Frontal cortex (tissue), 4 donors: Measurements from ENCODE around the gene FCAMR. TPM values are rescaled to one million over a fixed set of nuclear protein-coding genes. Genes with fewer than 3 reads are reported as not detected.

Experiments used
- DNase-seq, 2 donors: peaks; one replicate each; pipeline ENCODE4 v3.0.0; 2012; ENCODE audit warnings: low spot score in 2 of 2
- FAIRE-seq: peaks from 2 replicates; lab custom pipeline; 2012; peaks lifted over from hg19 to GRCh38; lab: Jason Lieb, UNC
- total RNA-seq: library from RNA; depleted of rRNA; stranded (reverse); fragments of >200 nt; gene quantifications from one replicate; pipeline ENCODE4 v1.2.3, GENCODE V29; 2014
- donor health status: control.
- donor health status: control.
- donor health status: control.

FCAMR gene
- total RNA-seq, 1 donor from 2014 or later, result not detected

- no peak for FAIRE-seq
- DNase-seq, result no peak
Measured at GRCh38 chr1:206915030-206915735, 55.1 kb downstream of the FCAMR start.

GRCh38 chr1:206913766-206914537 is 56.3 kb downstream of the FCAMR start:
- DNase-seq (no peak), FAIRE-seq (no peak)

DNA sequence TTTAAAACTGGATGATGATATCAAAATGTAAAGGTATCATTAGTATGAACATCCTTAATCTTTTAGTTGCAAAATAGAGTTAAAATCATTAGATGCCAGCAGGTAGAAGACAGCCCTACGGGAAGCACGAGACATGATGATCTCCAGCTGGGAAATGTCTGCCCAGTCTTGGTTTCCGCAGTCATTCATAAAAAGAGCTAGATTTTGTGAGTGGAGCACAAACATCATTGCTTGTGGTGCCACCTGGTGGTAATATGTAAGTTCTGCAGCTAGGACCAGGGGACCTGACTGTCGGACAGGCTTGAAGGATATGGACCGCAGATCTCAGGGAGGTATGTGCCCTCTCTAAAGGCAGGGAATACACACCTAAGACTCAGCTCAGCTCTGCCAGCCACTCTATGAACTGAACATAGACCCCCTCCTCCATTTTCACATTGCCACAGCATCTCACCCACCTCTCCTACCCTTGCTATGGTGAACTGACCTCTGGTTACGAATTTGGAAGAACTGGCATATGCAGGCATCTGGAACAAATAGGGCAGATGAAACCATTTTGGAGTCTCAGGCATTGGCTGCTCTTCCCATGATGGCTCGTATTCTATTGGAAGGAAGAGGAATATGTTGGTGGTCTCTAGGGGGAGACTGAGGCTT is 57.7 kb downstream of the FCAMR start:
- FAIRE-seq (no peak), DNase-seq (peak; percentile 70 to 76)

DNA sequence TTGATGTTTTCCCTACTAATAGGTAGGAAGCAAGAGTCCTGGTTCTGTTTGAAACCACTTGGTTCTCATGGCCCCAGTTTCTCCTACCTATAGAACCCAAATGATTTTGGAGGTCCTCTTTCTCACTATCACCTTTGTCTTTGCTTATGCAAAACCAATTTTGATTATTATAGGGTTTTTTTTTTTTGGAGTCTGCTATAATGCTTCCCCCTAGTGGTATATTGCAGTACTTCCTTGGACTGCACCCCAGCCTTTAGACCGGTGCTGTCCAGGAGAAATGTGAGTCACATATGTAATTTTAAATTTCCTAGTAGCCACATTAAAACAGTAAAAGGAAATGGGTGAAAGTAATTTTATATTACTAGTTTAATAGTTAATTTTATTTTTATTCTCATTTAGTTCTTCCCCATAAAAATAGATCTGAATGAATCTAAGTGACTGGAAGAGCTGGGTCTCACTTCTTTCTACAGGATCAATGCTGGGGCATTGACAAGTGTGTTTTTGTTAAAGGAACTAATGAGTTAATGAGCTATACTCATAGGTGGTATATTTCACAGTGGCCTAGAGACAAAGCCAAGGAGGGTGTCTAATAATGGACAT is 59.1 kb downstream of the FCAMR start:
- FAIRE-seq (no peak), DNase-seq (peak in 1 of 2 donors; percentile 56)

GRCh38 chr1:206909883-206910318 is 60.4 kb downstream of the FCAMR start:
- FAIRE-seq (no peak), DNase-seq (no peak)

DNA sequence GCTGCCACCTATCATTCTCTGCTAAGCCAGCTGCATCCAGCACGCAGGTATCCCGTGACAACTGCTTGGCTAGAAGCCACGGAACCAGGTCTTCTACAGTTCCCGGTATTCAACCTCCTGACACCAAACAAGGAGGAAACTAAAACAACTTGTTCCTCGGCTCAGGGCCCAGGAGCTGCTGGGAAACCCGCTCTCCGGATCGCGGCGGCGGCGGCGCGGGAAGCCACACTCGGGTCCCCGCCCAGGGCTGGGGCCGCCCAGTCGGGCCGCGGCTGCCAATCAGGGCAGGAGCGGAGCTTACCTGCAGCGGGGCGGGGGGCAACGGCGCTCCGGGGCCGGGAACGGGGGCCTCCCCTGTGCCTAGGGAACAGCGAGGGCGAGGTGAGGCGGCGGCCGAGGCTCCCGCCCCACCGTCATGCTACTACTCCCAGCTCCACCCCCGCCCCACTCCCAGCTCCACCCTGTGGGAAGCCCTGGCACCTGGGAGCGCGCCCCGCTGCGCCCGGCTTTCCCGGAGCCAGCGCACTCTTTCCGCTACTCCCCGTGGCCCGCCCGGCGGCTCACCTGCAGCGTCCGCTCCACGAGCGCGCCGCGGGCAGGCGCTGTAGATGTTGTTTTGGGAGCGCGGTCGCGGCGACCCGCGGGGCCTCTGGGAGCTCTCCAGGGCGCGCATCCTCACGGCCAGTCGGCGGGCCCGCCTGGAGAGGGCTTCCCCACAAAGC is 60.9 kb downstream of the FCAMR start:
- DNase-seq, result peak in 1 of 2 donors; percentile 41
- FAIRE-seq, result no peak

- DNase-seq (no peak), FAIRE-seq (no peak)
Measured at GRCh38 chr1:206908038-206908437, 62.2 kb downstream of the FCAMR start.

Other genes starting within 250 kb of the FCAMR start
- gene IL19, start 199.7 kb downstream of the FCAMR start, total RNA-seq, result not detected
- 0.41 TPM for gene IL10, start 198.0 kb downstream of the FCAMR start, total RNA-seq
- not detected for gene IL20, start 104.8 kb downstream of the FCAMR start, total RNA-seq
- under 0.01 TPM for gene IL24, start 73.0 kb downstream of the FCAMR start, total RNA-seq
- under 0.01 TPM for gene FCMR, start 48.5 kb downstream of the FCAMR start, total RNA-seq
- not detected for gene PIGR, start 24.0 kb downstream of the FCAMR start, total RNA-seq
- gene C1orf116, start 62.3 kb upstream of the FCAMR start, total RNA-seq, result not detected
- 20.8 TPM for gene YOD1, start 80.7 kb upstream of the FCAMR start, total RNA-seq
- gene PFKFB2, start 82.8 kb upstream of the FCAMR start, total RNA-seq, result 9.4 TPM
- not detected for gene C4BPB, start 118.4 kb upstream of the FCAMR start, total RNA-seq
- not detected for gene C4BPA, start 133.8 kb upstream of the FCAMR start, total RNA-seq